Stimulated activated CD8-positive, alpha-beta memory T cell treated with anti-CD3 and anti-CD28 coated beads, Interleukin-7, amount 100 ng/mL, for 1 hour (primary cell): ENCODE data around the gene MSL3B.
A peak's percentile ranks its signal among the peaks of the same experiment; 100 is the strongest.
"Not testable (repeated sequence)": the region's sequence is repeated elsewhere in the genome, so short reads cannot be mapped to it uniquely, and the experiment has no call there.

Source experiments
- DNase-seq, 2 donors: peaks; one replicate each; pipeline ENCODE4 v3.0.0-alpha.2; 2020; ENCODE audit warnings: low read depth in 2 of 2

MSL3B gene

DNA sequence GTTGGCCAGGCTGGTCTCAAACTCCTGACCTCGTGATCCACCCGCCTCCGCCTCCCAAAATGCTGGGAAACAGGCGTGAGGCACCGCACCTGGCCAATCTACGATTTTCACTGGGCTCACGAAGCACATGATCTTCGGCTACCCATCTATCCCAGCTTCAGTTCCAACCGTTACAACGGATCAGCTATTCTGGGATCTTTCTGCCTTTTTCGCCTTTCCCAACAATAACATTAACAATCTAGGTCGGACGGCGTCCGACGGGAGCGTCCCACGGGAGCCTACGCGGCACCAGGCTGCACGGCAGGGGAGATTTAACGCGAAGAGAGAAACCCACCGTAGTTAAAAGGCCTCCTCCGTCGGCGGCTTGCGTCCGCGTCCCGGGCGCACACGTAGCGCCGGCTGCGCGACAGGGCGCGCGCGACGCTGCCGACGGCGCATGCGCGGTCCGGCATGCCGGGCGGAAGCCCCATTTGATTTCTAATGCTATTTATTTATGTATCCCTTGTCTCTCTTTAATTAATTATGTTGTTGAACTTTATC is at the start of gene MSL3B:
Gene MSL3B, minus strand, starts transcription at position 394 of the 540 bp plus-strand sequence.
- peak; percentile 32 to 34 for DNase-seq

DNA sequence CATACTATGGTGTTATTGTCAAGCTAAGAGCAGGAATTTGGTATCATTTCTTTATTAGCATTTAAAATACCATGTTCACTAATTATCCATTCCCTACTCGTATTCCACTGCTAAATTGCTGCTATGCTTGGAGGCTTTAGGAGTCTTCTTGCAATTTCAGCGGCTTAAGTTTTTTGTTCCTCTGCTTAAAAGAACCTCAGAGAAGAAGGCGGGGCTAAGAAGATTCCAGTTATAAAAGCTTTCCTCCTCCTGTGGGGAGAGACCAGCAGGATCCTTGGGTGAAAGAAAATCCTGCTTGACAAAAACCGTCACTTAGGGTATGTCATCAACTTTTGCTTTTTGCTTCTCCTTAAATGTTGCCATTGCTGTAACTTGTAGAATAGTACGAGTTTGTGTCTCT is 48.9 kb upstream of the MSL3B start, which contains the start of gene TRPM8:
Gene TRPM8, plus strand, starts transcription at position 258 of the 400 bp plus-strand sequence. CDS start 9,165 bp downstream, outside the sequence.
- no peak for DNase-seq

DNA sequence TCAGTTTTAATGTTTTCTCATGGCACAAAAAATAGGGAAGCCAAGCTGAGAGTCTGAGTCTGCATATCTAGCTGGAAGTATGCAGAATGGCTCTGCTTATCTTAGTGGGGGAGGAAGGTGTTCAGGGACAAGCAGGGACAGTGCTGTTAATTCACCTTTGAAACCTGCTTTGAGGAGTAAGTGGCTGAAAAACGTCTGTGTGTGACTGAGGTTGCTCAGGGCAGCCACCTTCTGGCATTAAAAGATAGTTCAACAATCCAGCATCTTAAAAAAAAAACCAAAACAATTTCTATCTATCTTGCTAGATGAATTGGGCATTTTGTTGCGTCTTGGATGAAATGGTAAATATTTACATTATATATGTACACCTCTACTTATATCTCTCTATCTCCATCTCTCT is 46.9 kb upstream of the MSL3B start:
- no peak for DNase-seq

DNA sequence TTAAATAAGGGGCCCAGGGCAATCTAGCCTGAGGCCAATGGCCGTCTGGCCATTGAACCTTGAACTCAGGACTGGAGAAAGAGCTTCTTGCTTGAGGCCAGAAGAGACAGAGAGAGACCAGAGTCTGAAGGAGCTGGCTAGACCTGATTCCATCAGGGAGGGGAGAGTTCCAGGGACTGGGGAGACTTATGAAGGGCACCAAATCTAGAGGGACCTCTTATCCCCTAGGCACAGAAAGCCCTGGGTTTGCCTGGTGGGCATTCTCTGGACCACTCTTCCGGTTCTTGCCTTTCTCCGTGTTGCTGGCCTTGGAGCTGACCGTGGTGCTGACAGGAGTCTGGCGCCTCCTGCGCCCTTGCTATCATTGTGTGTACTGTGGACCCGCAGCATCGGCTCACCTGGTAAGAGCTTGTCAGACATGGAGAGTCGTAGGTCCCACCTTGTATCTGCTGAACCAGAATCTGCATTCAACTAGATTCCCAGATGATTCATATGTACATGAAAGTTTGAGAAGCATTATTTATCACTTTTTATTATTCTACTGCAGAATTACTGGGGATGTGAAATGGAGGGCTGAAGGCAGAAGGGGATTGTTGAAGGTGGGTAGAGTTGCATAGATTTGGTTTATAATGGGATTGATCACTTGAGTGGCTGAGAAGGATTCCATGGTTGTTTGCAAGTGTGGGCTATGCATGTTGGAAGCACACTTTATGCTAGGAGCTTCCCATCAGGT is 44.7 kb upstream of the MSL3B start:
- no peak for DNase-seq

DNA sequence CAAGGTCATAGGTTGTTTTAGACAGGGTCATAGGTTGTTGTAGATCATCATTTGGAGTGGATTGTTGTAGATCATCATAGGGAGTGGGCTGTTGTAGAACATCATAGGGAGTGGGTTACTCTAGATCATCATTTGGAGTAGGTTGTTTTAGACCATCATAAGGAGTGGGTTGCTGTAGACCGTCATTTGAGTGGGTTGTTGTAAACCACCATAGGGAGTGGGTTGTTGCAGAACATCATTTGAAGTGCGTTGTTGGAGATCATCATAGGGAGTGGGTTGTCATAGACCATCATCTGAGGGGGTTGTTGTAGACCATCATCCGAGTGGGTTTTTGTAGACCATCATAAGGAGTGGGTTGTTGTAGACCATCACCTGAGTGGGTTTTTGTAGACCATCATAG is 39.4 kb upstream of the MSL3B start:
- no peak for DNase-seq

DNA sequence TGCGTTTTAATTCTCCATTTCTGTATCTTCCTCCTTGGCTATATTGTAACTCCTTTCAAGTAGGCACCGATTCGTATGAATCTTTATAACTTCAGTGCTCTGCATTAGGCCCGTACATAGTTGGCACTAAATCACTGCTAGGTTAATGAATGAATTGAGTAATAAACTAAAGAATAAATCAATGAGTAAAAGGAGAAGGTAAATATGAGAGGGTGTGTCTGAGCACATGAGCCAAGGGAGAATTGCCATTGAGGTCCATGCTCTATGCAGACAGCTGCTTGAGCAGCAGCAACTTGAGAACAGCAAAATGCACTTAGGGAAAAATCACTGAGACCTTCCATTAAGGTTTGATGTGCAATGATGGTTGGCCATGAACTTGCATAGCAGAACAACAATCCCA is 37.8 kb upstream of the MSL3B start:
- no peak for DNase-seq

DNA sequence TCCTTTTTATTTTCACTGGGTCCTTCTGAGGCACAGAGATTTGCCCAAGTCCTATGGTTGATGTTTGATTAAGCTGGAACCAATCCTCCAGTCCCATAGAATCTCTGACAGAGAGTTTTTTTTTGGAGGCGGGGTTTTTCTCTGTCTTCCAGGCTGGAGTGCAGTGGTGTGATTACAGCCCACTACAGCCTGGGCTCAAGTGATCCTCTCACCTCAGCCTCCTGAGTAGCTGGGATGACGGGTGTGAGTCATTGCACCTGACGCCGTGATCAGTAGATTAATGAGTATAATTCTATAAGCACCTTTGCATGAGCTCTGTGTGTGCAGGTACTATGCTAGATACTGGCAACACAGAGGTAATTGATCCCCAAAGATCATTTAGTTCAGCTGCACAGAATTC is 33.7 kb upstream of the MSL3B start:
- DNase-seq: no peak

DNA sequence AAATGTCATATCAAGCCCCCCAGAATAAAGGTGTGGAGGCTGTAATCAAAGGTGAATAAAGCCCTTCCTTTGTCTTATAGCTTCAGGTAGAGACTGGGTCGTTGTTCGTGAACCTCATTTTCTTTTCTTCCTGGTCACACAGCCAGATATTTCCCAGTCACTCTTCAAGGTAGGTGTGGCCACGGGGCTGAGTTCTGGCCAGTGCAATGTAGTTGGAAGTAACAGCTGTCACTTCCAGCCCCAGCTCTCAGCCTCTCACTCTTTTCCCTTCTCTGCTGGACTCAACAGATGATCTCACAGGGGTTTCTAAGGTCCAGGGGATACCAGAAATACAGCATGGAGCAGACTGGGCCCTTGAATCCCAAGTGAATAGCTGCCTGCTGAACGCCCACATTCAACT is 33.2 kb upstream of the MSL3B start:
- DNase-seq: no peak

DNA sequence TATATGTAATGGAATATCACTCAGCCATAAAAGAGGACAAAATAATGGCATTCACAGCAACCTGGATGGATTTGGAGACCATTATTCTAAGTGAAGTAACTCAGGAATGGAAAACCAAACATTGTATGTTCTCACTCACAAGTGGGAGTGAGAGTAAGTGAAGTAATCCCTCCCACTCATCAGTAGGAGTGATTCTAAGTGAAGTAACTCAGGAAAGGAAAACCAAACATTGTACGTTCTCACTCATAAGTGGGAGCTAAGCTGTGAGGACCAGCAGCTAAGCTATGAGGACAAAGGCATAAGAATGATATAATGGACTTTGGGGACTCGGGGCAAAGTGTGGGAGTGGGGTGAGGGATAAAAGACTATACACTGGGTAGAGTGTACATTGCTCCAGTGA is 28.1 kb upstream of the MSL3B start:
- DNase-seq: not testable (repeated sequence)

DNA sequence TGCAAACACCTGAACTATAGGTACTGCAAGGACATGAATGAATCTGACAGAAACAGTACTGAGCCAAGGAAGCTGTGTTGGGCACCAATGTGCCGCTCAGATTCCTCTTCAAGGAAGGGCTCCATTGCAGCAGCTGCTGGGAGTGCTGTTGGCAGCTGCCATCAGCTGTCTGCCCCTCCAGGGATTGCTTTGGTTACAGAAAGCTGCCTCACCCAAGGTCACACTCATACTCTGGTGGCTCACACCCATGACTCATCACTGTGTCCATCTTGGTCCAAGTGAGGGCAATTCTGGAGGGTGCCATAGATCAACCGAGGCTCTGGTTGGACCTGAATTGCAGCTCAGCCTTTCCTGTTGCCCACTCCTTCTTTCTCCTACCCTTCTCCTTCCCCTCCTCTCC is 24.6 kb upstream of the MSL3B start:
- DNase-seq: no peak

DNA sequence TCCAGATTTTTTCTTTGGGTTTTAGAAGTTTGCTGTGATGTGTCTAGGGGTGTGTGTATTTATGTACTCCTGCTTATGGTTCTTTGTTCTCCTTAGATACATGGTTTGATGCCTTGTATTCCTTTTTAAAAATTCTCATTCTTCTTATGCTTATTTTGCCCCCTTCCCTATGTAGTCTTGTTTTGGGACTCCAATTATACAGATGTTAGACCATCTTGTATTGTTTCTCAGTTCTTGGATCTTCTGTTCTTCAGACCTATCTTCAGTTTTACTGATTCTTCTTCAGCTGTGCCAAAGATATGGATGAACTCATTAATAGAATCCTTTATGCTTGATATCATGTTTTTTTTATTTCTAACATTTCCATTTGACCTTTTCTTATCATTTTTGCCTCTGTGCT is 14.2 kb upstream of the MSL3B start:
- no peak for DNase-seq

DNA sequence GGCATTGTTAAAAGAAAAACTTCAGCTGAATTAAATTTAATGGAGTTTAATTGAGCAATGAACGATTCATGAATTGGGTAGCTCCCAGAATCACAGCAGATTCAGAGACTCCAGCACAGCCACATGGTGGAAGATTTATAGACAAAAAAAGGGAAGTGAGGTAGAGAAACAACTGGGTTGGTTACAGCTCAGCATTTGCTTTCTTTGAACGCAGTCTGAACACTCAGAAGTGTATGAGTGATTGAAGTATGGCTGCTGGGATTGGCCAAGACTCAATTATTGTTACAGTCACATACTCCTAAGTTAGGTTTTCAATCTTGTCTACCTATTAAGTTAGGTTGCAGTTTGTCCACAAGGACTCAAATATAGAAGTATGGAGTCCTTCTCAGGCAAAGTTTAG is 3.9 kb upstream of the MSL3B start:
- DNase-seq: not testable (repeated sequence)

DNA sequence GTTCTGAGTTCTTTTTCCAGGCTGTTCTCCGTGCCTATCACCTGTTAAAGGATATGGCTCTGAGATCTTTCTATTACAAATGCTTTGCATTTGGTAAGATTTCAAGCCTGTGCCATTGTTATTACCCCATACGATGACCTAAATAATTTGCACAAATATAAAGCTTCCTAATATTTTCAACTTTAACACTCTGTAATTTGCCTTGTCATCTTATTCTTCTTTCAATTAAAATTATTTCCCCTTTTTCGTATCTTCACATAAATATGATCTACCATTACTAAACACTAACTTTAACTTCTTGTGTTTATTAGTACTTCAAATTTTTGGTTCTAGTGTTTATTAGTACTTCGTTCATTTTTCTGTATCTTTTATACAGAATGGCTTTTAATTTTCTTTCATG is 3.2 kb upstream of the MSL3B start:
- DNase-seq: no peak

DNA sequence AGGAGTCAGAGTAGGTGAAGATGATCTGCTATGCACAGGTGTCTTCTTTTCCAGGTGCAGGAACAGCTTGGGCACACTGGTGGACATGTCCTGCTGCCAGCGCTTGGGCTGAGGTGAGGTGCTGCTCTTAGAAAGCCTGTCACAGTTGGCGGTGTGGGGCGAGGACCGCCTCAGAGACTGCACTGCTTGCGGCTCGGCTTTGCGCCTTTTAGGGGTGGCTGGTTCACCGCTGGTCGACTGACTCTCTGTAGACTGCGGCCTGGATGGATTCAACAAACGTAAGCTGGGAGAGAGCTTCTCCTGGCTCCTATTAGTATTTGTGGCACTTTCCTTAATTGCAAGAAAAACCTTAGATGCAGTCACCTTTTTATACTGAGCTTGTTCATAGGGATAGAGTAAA is 1.7 kb downstream of the MSL3B start:
- DNase-seq: no peak

DNA sequence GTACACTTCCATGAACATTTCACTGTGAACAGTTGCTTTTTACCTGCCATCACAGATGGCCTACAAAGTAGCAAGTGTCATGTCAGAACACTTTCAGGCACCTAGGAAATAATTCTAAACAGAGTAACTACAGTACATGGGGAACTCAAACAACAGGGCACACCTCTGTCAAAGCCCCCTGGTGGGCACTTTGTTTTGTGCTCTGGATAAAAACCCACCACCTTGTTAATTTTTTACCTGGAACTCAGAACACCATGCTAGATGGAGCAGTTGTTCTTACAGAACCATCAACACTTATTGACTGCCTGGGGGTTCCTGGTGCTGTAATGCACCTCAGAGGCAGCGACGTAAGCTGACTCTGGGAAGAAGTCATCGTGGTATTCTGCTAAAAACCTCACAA is 2.3 kb downstream of the MSL3B start:
- DNase-seq: no peak

DNA sequence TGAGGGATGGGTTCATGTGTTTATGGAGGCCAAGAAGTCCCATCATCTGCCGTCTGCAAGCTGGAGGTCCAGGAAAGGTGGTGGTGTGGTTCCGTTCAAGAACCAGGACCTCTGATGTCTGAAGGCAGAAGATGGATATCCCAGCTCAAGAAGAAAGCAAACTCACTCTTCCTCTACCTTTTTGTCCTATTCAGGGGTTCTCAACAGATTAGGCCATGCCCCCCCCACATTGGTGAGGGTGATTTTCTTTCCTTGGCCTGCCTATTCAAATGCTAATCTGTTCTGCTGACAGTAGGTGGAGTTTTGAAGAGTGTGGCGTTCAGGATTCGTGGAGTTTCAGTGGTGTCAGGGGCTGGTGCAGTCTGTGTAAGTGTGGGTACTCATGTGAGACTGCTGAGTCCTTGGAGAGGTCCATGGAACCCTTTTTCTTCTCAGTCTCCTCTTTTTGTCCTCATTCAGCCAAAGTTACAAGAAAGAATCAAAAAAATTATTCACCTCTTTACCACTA is 5.9 kb downstream of the MSL3B start:
- no peak for DNase-seq

DNA sequence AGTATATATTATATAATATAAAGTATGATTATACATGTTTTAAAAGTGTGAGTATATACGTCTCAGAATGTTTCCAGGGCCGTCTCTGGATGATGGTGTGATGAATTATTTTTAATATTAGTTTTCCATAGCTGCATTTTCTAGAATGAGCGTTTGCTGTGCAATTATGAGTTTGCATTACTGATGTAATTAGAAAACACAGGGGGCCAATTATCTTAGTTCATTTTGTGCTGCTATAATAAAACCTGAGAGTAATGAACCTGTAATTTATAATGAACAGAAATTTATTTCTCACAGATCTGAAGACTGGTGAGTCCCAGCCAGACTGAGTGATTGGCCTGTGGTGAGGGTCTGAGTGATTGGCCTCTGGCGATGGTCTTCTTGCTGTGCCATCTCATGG is 9.9 kb downstream of the MSL3B start:
- no peak for DNase-seq

DNA sequence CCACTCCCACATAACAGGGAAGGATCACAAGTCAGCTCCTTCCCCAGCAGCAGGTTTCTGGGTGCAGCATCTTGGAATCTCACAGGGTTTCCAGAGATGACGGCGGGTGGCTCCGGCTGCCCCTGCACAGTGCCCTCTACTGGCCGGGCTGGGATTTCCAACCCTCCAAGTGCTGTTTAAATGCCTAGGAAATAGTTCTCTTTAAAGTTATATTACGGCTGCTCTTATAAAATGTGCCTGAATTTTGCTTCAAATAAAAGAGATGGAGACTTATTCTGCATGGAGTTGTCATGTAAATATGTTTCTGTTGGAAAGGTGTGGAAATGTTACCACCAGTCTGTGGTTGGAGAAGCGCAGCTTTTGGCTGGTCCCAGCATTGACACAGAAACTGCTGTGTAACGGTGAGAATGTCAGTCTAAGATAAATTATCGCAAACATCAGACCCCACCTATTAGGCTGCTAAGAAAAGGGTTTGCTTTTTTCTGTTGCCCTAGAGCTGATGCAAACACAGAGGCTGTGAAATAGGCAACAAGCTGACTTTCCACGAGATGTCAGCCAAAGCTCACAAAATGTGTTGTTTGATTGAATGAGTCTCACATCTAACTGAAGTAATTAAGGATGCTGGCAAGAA is 10.6 kb downstream of the MSL3B start:
- DNase-seq: peak; percentile 15 to 24

DNA sequence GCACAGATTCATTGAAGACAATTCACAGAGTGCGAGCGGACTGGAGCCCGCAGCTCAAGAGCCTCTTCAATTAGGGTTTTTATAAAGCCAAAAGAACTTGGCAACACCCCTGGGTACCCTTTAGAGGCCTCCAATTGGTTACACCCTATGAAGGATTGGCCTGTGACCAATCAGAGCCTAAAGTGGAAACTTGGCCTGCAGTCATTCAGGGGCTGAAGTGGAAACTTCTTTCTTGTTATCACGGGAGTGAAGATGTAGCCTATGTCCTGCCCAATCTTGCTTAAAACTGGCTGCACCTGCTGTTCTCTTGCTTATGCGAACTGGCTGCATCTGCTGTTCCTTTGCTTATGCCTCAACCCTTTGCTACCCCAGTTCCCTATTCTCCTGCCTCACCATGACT is 12.0 kb downstream of the MSL3B start:
- no peak for DNase-seq

DNA sequence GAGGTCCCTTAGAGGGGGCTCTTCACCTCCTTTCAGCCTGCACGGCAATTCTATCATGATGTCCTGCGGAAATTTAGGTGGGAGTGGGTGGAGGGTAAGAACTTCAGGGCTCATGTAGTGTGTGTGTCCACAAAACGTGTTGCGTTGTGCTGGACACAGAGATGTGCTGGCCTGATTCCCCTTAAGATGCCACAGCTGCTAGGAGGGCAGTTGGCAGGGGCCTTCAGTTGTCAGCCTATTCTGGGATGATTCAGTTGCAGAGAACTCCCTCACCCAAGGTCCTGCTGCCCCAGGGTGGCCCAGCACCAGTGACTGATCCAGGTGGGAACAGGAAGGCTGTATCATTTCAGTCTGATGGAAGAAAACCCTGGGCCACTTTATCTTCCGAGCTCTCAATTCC is 12.8 kb downstream of the MSL3B start:
- no peak for DNase-seq

DNA sequence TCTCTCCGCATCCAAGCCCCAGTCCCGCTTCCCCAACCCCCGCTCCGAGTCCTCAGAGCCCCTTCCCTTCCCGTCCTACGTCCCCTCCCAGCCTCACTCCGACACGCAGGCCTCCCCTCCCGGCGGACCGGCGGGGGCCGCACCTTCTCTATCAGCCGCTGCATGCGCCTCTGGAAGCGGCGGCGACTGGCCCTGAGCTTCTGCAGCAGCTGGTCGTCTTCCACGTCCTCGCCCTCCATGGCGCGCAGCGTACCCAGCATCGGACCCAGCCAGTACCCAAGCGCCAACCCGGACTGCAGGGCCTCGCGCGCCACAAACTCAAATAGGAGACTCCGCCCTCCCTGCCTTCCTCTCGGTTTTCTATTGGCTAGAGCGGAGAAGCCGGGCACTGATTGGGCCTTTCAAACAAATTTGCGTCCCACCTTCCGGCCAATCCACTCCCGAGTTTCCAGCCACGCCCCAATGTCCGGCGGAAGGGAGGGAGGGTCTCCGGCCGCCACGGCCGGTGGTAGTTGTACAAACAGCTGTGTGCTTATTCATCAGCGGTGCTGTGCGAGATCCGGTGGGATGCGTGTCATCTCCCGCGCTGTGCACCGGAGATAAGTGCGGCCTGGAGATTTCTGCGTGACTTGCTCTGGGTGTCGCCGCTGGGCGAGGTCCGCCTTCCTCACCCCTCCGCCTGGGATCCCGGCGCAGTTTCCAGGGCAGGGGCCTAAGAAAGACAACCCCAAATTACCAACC is 13.8 kb downstream of the MSL3B start, which contains the start of gene HJURP:
Gene HJURP, minus strand, starts transcription at position 295 of the 741 bp plus-strand sequence. Its CDS starts 35 bp downstream, at position 260.
- DNase-seq: peak; percentile 75

DNA sequence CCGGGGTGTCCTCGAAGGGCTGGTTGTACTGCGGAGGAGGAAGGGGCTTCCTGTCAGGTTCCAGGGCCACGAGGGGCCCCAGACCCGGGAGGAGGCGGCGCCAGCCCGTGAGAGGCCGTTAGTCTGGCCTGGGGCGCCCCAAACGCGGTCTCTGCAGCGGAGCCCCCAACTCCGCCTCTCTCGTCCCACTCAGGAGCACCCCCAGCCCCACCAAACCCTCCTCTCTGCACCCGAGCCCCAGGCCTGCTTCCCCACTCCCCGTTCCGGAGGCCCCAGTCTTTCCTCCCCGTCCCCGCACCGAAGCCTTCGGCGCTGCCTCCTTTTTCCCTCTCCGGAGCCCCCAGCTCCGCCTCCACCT is 14.3 kb downstream of the MSL3B start:
- DNase-seq: no peak
